ENCODE measurements around the gene TMEM126B.

DNA sequence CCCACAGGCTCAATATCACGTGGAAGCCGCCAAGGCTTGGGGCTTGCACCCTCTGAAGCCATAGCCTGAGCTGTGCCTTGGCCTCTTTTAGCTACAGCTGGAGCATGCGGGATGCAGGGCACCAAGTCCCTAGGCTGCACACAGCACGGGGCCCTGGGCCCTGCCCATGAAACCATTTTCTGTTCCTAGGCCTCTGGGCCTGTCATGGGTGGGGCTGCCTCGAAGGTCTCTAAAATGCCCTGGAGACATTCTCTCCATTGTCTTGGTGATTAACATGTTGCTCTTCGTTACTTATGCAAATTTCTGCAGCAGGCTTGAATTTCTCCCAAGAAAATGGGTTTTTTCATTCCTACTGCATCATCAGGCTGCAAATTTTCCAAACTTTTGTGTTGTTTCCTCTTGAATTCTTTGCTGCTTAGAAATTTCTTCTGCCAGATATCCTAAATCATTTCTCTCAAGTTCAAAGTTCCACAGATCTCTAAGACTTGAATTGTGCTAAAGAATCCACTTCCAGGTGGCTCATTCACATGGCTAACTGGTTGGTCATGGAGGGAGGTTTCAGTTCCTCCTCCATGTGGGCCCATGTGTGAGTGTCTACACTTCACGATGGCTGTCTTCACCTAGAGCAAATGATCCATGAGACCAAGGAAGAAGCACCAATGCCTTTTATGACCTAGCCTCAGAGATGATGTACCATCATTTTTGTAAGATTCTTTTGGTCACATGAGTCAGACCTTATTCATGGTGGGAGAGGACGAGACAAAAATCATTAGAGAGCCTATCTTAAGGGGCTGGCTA, 43.9 kb downstream of the TMEM126B start:
- no peak for TF ChIP-seq POLR2A (IDR thresholded peaks at IDR 0.05)
- TF ChIP-seq, protein P1, sequence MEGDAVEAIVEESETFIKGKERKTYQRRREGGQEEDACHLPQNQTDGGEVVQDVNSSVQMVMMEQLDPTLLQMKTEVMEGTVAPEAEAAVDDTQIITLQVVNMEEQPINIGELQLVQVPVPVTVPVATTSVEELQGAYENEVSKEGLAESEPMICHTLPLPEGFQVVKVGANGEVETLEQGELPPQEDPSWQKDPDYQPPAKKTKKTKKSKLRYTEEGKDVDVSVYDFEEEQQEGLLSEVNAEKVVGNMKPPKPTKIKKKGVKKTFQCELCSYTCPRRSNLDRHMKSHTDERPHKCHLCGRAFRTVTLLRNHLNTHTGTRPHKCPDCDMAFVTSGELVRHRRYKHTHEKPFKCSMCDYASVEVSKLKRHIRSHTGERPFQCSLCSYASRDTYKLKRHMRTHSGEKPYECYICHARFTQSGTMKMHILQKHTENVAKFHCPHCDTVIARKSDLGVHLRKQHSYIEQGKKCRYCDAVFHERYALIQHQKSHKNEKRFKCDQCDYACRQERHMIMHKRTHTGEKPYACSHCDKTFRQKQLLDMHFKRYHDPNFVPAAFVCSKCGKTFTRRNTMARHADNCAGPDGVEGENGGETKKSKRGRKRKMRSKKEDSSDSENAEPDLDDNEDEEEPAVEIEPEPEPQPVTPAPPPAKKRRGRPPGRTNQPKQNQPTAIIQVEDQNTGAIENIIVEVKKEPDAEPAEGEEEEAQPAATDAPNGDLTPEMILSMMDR (IDR thresholded peaks at IDR 0.05) = no peak
